DMS153 treated with DMSO at 0.1 percent for 48 hours (cell line): ENCODE measurements around the gene USP38.
"Not testable (repeated sequence)": the region's sequence is repeated elsewhere in the genome, so short reads cannot be mapped to it uniquely, and the experiment has no call there.

Experiments used
- DNase-seq: peaks from one replicate; lab custom pipeline; 2025; ENCODE audit not compliant: unreplicated experiment; lab: John Stamatoyannopoulos, UW

The USP38 gene

DNA sequence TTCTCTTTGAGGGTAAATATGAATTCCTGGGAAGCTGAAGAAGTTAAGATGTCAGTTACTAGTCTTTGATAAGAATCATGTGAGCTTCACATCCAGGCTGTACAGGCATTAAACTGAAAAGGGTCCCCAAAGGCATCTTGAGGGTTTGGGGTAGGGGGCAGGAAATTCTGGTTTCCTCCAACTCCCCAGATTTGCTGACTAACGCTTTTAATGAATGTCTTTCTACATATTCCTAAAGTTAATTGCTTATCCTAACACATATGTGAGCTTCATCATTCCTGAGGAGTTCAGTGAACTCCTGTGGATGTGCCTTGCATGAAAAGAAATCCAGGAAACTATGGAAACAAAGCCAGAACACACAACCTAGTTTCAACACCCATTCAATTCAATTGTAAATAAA is 78.1 kb downstream of the USP38 start:
- DNase-seq: no peak

DNA sequence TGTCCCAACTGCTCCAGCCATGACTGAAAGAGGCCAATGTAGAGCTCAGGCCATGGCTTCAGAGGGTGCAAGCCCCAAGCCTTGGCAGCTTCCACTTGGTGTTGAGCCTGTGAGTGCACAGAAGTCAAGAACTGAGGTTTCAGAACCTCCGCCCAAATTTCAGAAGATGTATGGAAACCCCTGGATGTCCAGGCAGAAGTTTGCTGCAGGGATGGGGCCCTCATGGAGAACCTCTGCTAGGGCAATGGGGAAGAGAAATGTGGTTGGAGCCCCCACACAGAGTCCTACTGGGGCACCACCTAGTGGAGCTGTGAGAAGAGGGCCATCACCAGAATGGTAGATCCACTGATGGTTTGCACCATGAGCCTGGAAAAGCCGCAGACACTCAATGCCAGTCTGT is 83.0 kb downstream of the USP38 start:
- DNase-seq: not testable (repeated sequence)

DNA sequence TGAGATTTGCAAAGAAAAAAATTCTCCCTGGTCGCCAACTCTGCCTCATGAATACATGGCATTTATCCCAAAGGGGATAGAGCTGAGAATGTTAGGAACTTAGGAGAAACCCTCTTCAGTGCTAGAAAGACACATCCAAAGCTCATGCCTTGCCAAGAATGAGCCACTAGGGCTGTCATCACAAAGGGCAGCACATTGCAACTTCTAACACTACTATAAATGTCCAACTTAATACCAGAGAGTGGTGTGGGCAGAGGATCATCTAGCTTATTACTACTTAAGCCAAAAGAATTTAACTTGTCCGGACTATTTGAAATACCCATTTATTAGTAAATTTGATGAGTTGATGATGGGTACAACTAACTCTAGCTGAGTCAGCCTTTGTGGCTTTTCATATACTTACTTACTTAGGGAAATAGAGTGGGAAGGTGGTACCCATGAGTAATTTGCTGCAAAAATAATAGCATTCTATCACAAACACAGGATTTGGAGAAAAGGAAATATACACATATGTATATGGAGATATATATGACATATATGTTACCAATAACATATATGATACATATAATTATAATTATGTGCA is 85.6 kb downstream of the USP38 start:
- no peak for DNase-seq
